PC-3 (cell line): Measurements from ENCODE around the gene EMSY.

ENCODE experiments used
- CTCF ChIP-seq: fragments of 300-600 bp; sonication (generic); conservative IDR thresholded peaks from 2 replicates; pipeline ENCODE4 v1.5.1; 2017; ENCODE audit warnings: antibody characterized with exemption, low read depth, mild to moderate bottlenecking, low read length
- EZH2 ChIP-seq: fragments of 300-600 bp; sonication (generic); IDR thresholded peaks from one replicate; pipeline ENCODE4 v1.6.1; 2017; ENCODE audit warnings: antibody characterized with exemption, mild to moderate bottlenecking, low read length; ENCODE audit not compliant: unreplicated experiment
- EZH2phosphoT487 ChIP-seq: fragments of 300-600 bp; sonication (generic); IDR thresholded peaks from 2 replicates; pipeline ENCODE4 v1.6.1; 2018; ENCODE audit warnings: mild to moderate bottlenecking, antibody characterized with exemption, low read length, borderline replicate concordance

- no peak for TF ChIP-seq CTCF
- no peak for TF ChIP-seq EZH2phosphoT487
- no peak for TF ChIP-seq EZH2
These were observed 11.1 kb downstream of the EMSY start for GRCh38 chr11:76455931-76456330.
